ENCODE results near the gene TCEA3. TPM values are rescaled to one million over a fixed set of nuclear protein-coding genes. Genes with fewer than 3 reads are reported as not detected.
A peak's percentile ranks its signal among the peaks of the same experiment; 100 is the strongest.
"Not testable (repeated sequence)": the region's sequence is repeated elsewhere in the genome, so short reads cannot be mapped to it uniquely, and the experiment has no call there.

TCEA3 gene
- total RNA-seq, 1 experiment from 2014 or later: 0.95 TPM

DNA sequence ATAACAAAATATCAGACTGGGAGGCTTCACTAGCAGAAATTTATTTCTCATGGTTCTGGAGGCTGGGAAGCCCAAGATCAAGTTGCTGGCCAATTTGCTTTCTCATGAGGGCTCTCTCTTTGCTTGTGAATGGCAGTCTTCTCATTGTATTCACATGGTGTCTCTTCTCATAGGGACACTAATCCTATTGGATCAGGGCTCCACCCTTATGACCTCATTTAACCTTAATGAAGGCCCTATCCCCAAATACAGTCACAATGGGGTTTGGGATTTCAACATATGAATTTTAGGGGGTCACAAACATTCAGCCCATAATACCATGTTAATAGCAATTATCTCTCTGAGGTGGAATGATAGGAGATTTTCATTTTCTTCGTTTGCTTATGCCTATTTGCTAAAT, 25.3 kb downstream of the TCEA3 start:
- DNase-seq (ENCODE audit: low spot score): no peak
- in situ Hi-C loops (cut with HindIII; ENCODE audit: low sequenced_read_pairs): no loop called here

DNA sequence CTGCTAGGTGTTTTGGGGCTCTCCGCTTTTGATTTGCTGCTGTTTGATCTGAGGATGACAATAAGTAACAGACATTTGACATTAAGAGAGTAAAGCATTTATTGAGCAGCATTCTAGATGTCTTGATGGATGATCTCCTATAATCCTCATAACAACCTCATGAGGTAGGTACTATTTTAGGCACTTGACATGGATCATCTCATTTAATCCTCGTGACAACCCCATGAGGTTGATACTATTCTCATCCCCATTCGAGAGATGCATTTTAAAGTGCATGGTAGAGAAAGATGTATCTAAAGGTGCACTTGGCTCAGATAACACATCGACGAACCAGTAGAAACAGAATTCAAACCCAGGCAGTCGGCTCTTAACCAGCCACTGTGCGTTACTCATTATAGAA, 26.6 kb downstream of the TCEA3 start:
- no peak for DNase-seq (ENCODE audit: low spot score)
- in situ Hi-C loops (cut with HindIII; ENCODE audit: low sequenced_read_pairs): no loop called here

DNA sequence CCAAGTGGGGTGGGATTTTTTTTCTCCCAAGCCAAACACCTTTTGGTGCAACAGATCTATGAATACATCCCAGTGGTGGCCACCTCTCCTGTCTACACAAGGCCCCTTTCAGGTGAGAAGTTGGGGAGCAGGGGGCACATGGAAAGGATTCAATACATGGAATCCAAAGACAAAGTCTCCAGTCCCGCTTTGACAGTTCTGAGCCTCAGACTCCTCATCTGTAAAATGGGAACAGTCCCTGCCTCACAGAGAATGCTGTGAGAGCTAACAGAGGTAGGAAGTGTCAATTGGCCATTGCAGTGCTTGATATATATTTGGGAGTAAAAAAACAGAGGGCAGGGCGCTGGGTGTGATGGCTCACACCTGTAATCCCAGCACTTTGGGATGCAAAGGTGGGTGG, 28.2 kb downstream of the TCEA3 start:
- DNase-seq (ENCODE audit: low spot score): no peak
- in situ Hi-C loops (cut with HindIII; ENCODE audit: low sequenced_read_pairs): no loop called here

DNA sequence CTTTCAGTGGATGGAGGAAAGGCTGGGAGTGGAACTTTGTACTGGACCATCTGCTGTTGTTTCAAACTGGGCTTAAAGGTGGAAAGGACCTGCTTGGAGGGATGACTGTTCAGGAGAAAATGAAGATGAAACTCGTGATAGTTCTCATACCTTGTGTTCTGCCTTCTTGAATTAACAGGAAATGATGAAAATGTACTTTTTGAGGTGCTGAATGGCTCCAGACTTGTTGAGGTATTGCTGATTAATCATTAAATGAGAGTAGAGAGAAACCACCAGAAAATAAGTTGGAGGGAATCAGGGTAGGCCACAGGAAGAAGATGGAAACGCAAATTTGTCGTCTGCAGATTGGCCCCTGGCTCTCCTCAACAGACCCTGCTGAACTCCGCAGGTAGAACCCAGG, 28.7 kb downstream of the TCEA3 start:
- DNase-seq (ENCODE audit: low spot score): no peak
- in situ Hi-C loops (cut with HindIII; ENCODE audit: low sequenced_read_pairs): no loop called here

DNA sequence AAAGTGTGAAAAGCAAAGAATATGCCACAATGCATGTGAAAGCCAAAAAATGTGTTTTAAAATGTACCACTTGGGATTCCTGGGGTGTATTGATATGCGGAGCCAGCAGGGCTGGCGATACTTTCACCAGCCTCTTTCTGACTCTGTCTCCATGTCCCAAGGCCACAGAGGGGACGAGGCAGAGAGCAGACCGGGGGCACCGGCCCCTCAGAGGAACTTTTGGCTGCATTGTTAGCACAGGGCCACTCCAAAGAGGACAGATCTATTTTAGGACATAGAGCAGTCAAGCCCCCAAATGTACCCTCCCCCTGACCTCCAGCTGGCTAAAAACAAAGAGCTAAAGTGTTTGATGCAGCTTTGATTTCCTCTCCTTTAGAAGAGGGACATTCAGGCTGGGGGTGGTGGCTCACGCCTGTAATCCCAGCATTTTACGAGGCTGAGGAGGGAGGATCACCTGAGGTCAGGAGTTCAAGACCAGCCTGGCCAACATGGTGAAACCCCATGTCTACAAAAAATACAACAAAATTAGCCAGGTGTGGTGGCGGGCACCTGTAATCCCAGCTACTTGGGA, 29.3 kb downstream of the TCEA3 start:
- DNase-seq (ENCODE audit: low spot score): no peak
- in situ Hi-C loops (cut with HindIII; ENCODE audit: low sequenced_read_pairs): no loop called here

DNA sequence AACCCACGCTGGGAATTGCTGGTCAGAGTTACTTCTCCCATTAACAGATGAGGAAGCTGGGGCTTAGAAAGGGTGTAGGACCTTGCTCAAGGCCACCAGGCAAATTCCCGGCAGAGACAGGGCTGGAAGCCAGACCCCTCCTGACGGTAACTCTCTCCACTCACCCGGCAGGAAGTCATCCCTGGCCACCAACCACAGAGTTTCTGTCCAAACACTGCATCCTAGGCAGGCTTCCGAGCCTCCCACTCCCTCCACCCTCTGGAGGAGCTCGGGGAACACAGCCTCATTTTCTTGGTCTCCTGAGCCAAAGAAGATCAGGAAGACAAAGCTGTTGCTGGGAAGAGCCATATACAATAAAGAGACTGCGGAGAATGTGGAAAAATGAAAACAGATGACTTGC, 29.9 kb downstream of the TCEA3 start:
- no peak for DNase-seq (ENCODE audit: low spot score)
- in situ Hi-C loops (cut with HindIII; ENCODE audit: low sequenced_read_pairs): no loop called here

DNA sequence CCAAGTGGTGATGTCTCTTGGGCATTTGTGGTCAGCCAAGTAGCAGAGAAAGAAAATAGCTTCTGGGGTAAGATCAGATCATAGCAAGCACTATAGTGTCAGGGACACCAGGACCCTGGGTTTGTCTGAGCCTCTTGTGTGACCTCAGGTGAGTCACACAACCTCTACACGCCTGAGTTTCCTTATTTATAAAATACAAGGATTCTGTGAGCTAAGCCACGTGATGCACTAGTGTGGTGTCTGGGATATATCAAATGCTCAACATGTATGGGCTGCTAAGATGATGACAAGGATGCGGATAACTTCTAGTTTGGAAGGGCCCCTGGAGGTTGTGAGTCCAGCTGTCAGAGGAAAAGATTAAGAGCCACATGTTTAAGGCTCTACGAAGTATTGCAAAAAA, 30.4 kb downstream of the TCEA3 start:
- in situ Hi-C loops (cut with HindIII; ENCODE audit: low sequenced_read_pairs): no loop called here
- DNase-seq (ENCODE audit: low spot score): no peak

DNA sequence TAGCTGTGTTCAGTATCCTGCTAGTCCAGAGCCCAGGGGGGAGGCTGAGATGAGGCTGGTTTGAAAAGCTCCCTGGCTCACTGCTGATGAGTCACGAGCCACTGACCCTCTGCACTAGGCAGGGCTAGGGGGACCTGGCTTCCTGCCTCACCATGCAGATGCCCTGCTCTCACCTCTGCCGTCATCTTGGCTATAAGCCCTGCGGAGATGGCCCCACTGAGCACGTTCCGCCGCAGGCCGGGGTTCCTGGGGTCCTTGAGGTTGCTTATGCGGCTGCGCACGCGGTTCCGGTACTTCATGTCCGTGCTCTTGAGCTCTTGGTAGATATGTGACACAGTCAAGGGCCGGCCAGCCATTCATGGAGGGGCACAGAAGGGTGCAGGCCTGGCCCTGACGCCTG, 30.8 kb downstream of the TCEA3 start:
- in situ Hi-C loops (cut with HindIII; ENCODE audit: low sequenced_read_pairs): no loop called here

DNA sequence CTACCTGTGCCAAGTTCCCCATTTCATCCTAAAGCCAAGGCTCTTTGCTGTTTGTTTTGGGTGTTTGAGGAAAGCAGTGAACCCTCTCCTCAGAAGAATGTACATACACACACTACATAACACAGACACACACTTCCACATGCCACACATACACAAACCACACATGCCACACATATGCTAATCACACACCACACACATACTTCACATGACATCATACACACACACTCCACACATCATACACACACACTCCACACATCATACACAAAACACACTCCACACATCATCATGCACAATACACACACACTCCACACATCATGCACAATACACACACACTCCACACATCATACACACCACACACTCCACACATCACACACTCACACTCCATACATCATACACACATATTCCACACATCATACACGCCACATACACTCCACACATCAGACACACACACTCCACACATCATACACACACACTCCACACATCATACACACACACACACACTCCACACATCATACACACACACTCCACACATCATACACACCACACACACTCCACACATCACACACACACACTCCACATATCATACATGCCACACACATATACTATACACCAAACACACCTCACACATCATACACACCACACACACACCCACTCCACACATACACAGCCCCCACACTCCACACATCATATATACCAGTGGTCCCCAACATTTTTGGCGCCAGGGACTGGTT, 32.3 kb downstream of the TCEA3 start:
- DNase-seq (ENCODE audit: low spot score): no peak
- in situ Hi-C loops (cut with HindIII; ENCODE audit: low sequenced_read_pairs): no loop called here

More for the DNA sequence above, 30.8 kb downstream of the TCEA3 start:
- DNase-seq (ENCODE audit: low spot score): no peak

DNA sequence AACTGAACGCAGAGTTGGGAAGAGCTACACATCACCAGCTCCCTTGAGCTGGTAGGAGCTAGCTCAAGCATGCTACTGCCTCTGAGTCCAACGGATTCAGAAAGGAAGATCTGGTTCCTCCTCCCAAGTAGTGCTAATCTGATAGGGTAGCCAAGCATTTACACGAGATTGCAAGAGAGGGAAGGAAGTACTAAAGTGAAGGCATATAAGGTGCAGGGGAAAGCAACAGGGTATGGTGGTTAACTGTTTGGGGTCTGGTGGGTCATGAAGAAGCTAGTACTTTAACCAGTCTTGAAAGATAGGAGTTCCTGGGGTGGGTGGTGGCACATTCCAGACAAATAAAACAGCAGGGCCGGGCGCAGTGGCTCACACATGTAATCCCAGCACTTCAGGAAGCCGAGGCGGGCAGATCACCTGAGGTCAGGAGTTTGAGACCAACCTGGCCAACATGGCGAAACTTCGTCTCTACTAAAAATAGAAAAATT, 34.7 kb downstream of the TCEA3 start:
- in situ Hi-C loops (cut with HindIII; ENCODE audit: low sequenced_read_pairs): no loop called here
- no peak for DNase-seq (ENCODE audit: low spot score)

DNA sequence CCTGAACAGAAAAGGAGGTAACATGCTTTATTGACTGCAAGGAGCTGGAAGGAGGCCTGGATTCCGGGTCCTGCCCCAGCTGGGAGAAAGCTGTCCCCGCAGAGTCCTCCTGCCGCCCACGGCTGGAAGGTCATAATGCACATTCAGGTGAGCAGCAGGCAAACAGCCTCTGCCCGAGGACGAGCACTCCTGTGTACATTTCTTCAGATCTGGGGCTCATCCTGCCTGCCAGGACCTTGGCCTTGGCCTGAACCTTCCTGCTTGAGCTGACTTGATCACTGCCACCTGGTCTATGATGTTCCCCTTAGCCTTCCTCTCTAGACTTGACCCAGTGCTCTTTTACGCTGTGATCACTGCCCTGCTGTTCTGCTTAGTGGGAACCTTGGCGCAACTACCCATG, 37.1 kb downstream of the TCEA3 start:
- in situ Hi-C loops (cut with HindIII; ENCODE audit: low sequenced_read_pairs): no loop called here
- DNase-seq (ENCODE audit: low spot score): no peak

DNA sequence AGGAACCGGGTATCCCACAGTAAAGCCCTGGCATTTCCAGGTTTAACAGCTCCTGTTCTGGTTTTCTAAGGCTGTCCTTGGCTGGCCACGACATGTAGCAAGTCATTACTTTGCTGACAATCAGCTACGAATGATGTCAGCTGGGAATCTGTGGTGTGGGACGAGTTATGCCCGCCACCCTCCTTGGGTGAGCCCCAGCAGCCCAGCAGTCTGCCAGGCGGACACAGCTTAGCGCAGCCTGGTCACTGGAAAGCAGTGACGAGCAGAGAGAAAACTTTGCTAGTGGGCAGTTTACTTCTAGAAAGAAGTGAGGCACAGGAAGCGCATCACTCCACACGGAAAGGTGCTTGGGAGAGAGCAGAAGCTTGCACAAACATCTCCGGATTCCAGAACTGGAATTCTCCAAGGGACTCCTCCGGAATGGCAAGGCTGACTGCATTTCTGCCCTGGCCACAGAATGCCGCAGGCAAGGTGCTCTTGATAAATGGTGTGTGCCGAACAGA, 39.4 kb downstream of the TCEA3 start:
- in situ Hi-C loops (cut with HindIII; ENCODE audit: low sequenced_read_pairs): no loop called here
- no peak for DNase-seq (ENCODE audit: low spot score)

DNA sequence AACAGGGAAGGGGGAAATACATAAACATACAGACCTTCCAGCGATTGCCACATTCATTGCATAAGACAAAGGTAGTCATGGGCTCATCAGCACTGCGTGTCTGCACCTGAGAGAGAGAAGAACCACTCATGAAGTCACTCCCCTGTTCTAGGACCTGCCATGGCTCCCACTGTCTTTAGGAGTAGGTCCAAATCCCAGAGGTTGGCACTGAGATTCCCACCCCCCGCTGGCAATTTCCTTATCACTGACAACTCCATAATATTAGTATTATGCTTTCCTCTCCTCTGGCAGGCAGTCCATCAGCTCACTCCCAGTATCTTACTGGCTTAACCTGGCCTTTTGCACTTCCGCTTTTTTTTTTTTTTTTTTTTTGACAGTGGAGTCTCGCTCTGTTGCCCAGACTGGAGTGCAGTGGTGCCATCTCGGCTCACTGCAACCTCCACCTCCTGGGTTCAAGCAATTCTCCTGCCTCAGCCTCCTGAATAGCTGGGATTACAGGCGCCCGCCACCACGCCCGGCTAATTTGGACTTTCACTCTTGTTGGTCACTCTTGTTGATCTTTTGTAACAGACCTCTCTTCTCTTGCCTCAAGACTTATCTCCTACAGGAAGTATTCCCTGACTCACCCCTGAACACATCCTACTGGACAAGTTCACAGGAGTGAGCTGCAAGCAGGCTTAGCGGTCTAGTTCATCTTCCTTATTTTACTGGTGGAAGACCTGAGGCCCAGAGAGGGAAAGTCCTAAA, 40.1 kb downstream of the TCEA3 start:
- in situ Hi-C loops (cut with HindIII; ENCODE audit: low sequenced_read_pairs): no loop called here
- DNase-seq (ENCODE audit: low spot score): no peak

DNA sequence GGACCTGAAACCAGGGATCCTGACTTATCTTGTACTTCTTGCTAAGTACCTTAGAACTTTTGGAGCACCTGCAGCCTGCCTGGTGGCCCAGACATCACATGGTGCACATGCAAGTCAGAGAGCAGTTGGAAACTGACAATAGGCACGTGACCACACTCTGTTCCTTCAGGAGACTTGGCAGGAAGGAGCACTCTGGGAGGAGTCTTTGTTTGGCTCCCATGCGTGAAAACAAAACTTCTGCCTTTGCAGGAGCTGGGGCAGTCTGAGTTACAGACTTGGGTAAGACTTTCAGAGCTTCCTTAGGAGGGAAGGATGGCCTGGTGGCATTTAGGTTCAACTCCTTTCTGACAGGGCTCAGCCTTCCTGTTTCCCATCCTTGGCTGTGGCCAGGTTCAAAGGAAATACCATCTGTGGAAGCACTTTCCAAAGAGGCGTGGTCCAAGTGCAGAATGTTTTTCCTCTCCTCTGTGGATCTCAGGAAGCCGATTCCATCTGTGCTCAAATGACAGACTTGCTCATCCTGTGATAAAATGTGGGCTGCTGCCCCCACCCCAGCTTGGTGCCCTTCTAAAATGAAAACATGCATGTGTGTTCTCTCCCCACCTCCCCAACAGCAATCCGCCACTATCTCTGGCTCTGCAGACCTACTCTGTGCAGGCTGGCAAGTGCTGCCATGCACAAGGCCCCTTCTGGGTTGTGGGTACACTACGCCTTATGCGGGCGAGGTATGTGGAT, 40.8 kb downstream of the TCEA3 start:
- in situ Hi-C loops (cut with HindIII; ENCODE audit: low sequenced_read_pairs): no loop called here
- no peak for DNase-seq (ENCODE audit: low spot score)

DNA sequence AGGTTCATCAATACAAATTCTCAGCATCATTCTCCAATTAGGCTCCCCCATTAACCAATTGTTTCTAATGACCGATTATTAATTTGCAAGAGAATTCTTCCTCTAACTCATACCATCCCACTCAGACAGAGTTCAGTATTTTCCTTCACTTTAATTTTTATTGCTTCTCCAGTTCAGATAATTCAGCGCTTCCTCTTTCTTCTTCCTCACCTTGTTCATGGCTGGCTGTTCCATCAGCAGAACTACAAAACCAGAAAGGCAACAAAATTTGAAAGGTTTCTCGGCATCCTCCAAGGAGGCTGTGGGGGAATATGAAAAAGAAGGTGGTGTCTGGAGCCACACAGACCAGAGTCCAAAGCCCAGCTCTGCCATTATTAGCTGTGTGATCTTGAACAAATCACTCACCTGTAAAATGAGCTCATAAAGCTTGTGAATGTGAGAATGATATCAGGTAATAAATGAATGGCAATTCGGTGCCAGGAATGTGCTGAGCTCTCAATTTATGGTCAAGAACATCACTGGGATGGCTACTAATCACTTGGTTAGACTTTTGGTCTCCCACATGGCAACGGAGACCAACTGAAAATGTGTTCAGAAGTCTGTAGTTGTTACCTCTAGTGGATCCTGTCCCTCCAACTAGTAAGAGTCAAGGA, 43.2 kb downstream of the TCEA3 start:
- DNase-seq (ENCODE audit: low spot score): no peak
- in situ Hi-C loops (cut with HindIII; ENCODE audit: low sequenced_read_pairs): no loop called here

DNA sequence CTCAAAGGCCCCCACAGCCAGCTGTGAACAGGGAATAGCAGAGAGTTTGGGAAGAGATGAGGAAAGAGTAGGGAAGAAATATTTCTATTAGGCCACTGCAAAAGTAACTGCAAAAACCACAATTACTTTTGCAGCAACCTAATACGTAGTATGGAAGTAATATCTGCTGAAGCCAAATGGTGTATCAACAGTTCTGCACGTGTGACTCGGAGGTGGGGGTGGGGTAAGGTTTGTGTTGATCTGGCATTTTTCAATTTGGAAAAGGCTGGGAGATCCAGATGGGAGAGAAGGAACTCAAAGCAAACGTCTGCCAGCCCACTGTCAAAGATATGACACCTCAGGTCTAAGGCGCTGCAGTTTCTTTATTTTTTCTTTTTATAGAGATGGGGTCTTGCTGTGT, 43.8 kb downstream of the TCEA3 start:
- in situ Hi-C loops (cut with HindIII; ENCODE audit: low sequenced_read_pairs): no loop called here
- no peak for DNase-seq (ENCODE audit: low spot score)

DNA sequence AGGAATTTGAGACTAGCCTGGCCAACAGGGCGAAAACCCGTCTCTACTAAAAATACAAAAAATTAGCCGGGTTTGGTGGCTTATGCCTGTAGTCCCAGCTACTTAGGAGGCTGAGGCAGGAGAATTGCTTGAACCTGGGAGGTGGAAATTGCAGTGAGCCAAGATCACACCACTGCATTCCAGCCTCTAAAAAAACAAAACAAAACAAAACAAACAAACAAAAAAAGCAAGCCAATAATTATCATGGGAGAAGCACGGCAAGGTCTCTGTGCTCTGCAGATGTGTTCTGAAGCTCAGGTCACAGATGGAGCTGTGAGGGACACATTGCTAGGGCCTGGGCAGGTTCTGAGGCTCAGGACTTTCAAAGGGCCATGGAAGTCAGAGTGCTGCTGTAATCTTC, 44.3 kb downstream of the TCEA3 start:
- in situ Hi-C loops (cut with HindIII; ENCODE audit: low sequenced_read_pairs); DNase-seq (ENCODE audit: low spot score): not testable (repeated sequence)

DNA sequence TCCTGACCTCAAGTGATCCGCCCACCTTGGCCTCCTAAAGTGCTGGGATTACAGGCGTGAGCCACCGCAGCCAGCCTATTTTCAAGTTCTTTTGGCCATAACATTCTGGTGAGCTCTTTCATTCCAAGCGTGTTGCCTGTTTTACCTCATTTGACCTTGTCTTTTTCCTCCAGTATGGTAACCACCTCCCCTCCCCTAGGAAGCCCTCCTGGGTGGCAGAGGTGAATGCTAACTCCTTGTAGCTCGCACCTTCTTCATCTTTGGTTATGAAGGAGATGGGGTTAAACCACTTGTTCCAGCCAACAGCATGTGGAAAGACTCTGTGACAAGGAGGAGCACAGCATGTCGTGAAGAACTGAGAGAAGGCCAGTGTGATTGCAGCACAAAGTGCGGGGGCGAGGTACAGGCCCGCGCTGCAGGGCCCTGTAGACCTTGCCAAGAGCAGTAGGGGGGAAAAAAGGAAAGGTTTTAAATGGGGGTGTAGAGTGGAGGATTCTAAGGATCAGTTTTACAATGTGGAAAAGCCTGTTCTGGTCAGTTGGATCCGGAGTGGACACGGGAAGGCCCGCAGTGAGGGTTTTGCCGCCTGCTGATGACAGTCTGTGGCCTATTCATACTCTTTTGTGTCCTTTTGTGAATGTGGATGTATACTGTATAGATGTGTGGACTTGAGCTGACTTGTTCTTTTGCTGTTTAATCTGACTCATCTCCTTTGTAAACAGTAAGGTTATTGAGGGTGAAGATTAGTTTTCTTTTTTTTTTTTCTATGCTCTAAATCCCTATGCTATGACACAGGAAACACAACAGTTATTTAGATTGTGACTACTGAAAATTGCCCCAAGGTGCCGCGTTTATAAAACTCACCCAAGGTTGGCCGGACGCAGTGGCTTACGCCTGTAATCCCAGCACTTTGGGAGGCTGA, 47.4 kb downstream of the TCEA3 start:
- in situ Hi-C loops (cut with HindIII; ENCODE audit: low sequenced_read_pairs): no loop called here
- DNase-seq (ENCODE audit: low spot score): peak; percentile 65

All from G401 (cell line).